B cell (primary cell): ENCODE results near the gene VPS35.

Experiments
- EZH2 ChIP-seq: IDR thresholded peaks from 2 replicates; pipeline ENCODE4 v1.6.1; 2012; ENCODE audit warnings: borderline replicate concordance, low read depth, mild to moderate bottlenecking, moderate library complexity, low read length; ENCODE audit not compliant: insufficient read depth, poor library complexity, severe bottlenecking
- TF ChIP-seq, protein P1 (sequence below): fragments of 200-600 bp; IDR thresholded peaks from one replicate; pipeline ENCODE4 v1.8.0; 2022; ENCODE audit warnings: antibody characterized with exemption, mild to moderate bottlenecking

DNA sequence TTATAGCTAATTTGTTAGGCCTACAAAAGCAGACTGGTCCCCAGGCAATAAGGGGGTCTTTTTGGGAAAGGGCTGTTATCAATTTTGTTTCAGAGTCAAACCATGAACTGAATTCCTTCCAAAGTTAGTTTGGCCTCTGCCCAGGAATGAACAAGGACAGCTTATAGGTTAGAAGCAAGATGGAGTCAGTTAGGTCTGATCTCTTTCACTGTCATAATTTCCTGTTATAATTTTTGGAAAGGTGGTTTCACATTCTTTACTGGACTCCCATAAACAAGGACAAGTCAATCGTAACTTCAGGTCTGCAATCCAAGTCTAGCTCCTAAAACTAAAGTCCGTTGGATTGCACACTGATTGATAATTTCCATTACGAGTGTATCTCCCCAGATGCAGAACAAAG is 37.7 kb downstream of the VPS35 start:
- TF ChIP-seq, protein P1, sequence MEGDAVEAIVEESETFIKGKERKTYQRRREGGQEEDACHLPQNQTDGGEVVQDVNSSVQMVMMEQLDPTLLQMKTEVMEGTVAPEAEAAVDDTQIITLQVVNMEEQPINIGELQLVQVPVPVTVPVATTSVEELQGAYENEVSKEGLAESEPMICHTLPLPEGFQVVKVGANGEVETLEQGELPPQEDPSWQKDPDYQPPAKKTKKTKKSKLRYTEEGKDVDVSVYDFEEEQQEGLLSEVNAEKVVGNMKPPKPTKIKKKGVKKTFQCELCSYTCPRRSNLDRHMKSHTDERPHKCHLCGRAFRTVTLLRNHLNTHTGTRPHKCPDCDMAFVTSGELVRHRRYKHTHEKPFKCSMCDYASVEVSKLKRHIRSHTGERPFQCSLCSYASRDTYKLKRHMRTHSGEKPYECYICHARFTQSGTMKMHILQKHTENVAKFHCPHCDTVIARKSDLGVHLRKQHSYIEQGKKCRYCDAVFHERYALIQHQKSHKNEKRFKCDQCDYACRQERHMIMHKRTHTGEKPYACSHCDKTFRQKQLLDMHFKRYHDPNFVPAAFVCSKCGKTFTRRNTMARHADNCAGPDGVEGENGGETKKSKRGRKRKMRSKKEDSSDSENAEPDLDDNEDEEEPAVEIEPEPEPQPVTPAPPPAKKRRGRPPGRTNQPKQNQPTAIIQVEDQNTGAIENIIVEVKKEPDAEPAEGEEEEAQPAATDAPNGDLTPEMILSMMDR, result no peak
- no peak for TF ChIP-seq EZH2
